ENCODE measurements around the gene CMPK1. TPM values are rescaled to one million over a fixed set of nuclear protein-coding genes. Genes with fewer than 3 reads are reported as not detected.

The CMPK1 gene
- 32.2 and 35.1 TPM in 2 replicates for total RNA-seq (2013; cell fraction: nucleolus; rRNA removed)
- total RNA-seq (2014; rRNA removed) = 79.8 and 100 TPM in 2 replicates
- 122 and 130 TPM in 2 replicates for total RNA-seq (2014; rRNA removed; fragmentation: Illumina TruSeq; extraction: Trizol)
- 112 and 116 TPM in 2 replicates for total RNA-seq (2021)
- polyA plus RNA-seq (2011; ENCODE audit: low read depth) = 32.7 TPM
- 79.2 and 141 TPM in 2 replicates for polyA plus RNA-seq (2011; rRNA removed)
- polyA plus RNA-seq (2011; cell fraction: cytosol; rRNA removed) = 17.0 and 17.7 TPM in 2 replicates
- polyA plus RNA-seq (2011; cell fraction: nucleus; rRNA removed) = 13.4 and 18.2 TPM in 2 replicates
- polyA plus RNA-seq (2012) = 79.3 and 85.2 TPM in 2 replicates
- 126 and 161 TPM in 2 replicates for polyA plus RNA-seq (2014; fragmentation: Illumina TruSeq; extraction: Trizol)
- polyA plus RNA-seq (2014; fragmentation: Nextera tagmentation; extraction: Ambion mirVana) = 10 to 100 TPM; 43.7 to 61.0 TPM
- 67.2 and 76.6 TPM in 2 replicates for polyA plus RNA-seq (2014; rRNA removed)
- polyA plus RNA-seq (2016; fragmentation: Nextera tagmentation; extraction: Ambion mirVana) = 100 to 1,000 TPM in 1 of 2 experiments, 10 to 100 TPM in 1; 91.5 to 159 TPM
- polyA minus RNA-seq (2011; rRNA and poly(A)+ RNA removed) = 17.5 and 24.4 TPM in 2 replicates
- 38.6 and 42.1 TPM in 2 replicates for polyA minus RNA-seq (2011; cell fraction: cytosol; rRNA and poly(A)+ RNA removed)
- polyA minus RNA-seq (2011; cell fraction: nucleus; rRNA and poly(A)+ RNA removed) = 5.6 and 7.5 TPM in 2 replicates
- Bru-seq, nascent RNA = percentile 77 among the genes with signal in this experiment
- BruChase-seq, experiment 1, labeled RNA remaining after a 6-hour chase = percentile 92 among the genes with signal in this experiment
- BruChase-seq, experiment 2, labeled RNA remaining after a 2-hour chase = percentile 85 among the genes with signal in this experiment
- long read RNA-seq, experiment 1, transcript CMPK1-203 (6 exons, 2,930 nt) = major isoform, 96 of 98 reads
- long read RNA-seq, experiment 1, partial matches to known transcripts = 1 of 98 reads
- long read RNA-seq, experiment 1, other reads (novel, unspliced or antisense) = 1 of 98 reads
- long read RNA-seq, experiment 2, transcript CMPK1-203 (6 exons, 2,930 nt) = major isoform, 326 of 376 reads
- long read RNA-seq, experiment 2, partial matches to known transcripts = 39 of 376 reads
- long read RNA-seq, experiment 2, other reads (novel, unspliced or antisense) = 6 of 376 reads

- intact Hi-C loops (cut with micrococcal nuclease; ENCODE audit: unreplicated experiment) = loop anchor here (1.0 to 10.0 kb wide), 2 partner anchors 19 to 101 kb away; partner anchors contain the start of genes FOXD2 and STIL
- Histone ChIP-seq H3K36me3 (ENCODE audit: control insufficient read depth in 2 of 2, insufficient read depth in 2 of 2, low read length in 1 of 2) (no peaks in the 10 kb centered on the region), H3K27ac (ENCODE audit: control insufficient read depth, insufficient read depth) (peak within 1 kb of the TSS; percentile 85), H3K79me2 (ENCODE audit: control insufficient read depth, insufficient read depth, low read length) (peaks cover 37% of the 10 kb centered on the region), H3K4me2 (ENCODE audit: control insufficient read depth, insufficient read depth) (peak within 1 kb of the TSS; percentile 90), H3K9ac (ENCODE audit: control insufficient read depth, insufficient read depth, low read length) (peak within 1 kb of the TSS; percentile 93), H3K27me3 (replicated peaks in 1 of 2; ENCODE audit: control insufficient read depth in 2 of 2, insufficient read depth in 2 of 2, low read length in 1 of 2) (no peaks in the 10 kb centered on the region), H3K4me1 (ENCODE audit: control insufficient read depth, insufficient read depth, low read length) (peaks cover 3% of the 10 kb centered on the region; the same call in 1 of the 2 replicates), H3K9me3 (replicated peaks; ENCODE audit: control insufficient read depth, insufficient read depth, low read length) (no peaks in the 10 kb centered on the region), H4K20me1 (ENCODE audit: control insufficient read depth, insufficient read depth) (no peaks in the 10 kb centered on the region), H2AFZ (ENCODE audit: control insufficient read depth, low read depth, low read length) (peak within 1 kb of the TSS; percentile 98), H3K4me3 (peak within 1 kb of the TSS; percentile 78)
- ChIA-PET SMC1A (ENCODE audit: uncharacterized antibody, unreplicated experiment) (interaction anchor here (0.9 to 1.6 kb wide), 5 partner anchors 9 to 102 kb away, joined by 3 to 7 read pairs (median 5); partner anchors contain the start of gene STIL), POLR2A (interaction anchor here (0.6 to 3.2 kb wide), 8 partner anchors 9 to 99 kb away, joined by 3 to 19 read pairs (median 4); partner anchors contain the start of gene STIL), CTCF (interaction anchor here (0.8 to 2.2 kb wide), 8 partner anchors 9 to 63 kb away, joined by 3 to 8 read pairs (median 4); no protein-coding TSS in a partner anchor), RAD21 (ENCODE audit: unreplicated experiment) (interaction anchor here (0.6 to 2.1 kb wide), 7 partner anchors 10 to 393 kb away, joined by 3 to 13 read pairs (median 5); partner anchors contain the start of genes FOXD2 and STIL)
- FAIRE-seq (peak; percentile 79), DNase-seq (ENCODE audit: low read depth, low spot score) (peak; percentile 55), ATAC-seq (peak; percentile 81)
- in situ Hi-C loops (cut with MboI) = no loop called here
- BruUV-seq (replicated peaks) = no TSS peak
- 0% methylated on average over 20 of the region's 40 CpGs for WGBS (ENCODE audit: insufficient coverage, insufficient replicate concordance, low lambda C conversion rate, missing lambda C conversion rate)
- TF ChIP-seq TCF3 (IDR thresholded peaks at IDR 0.05; ENCODE audit: borderline replicate concordance, insufficient read depth, low read depth, low read length) = no peak
- TF ChIP-seq TAF1 (IDR thresholded peaks at IDR 0.05; ENCODE audit: borderline replicate concordance, low read depth, low read length) = peak; percentile 46; the same call in 1 of the 2 replicates
- TF ChIP-seq NKRF (conservative IDR thresholded peaks at IDR 0.05) = no peak
- TF ChIP-seq PRDM15 (CRISPR knock-in tag; IDR thresholded peaks at IDR 0.05) = no peak
- TF ChIP-seq PKNOX1 (IDR thresholded peaks at IDR 0.05) = no peak
- no peak for TF ChIP-seq CHD2 (IDR thresholded peaks at IDR 0.05; ENCODE audit: borderline replicate concordance, low read depth, low read length)
- TF ChIP-seq POLR2AphosphoS5 (IDR thresholded peaks at IDR 0.05; ENCODE audit: low read length) = peak; percentile 76
- no peak for TF ChIP-seq ATF3 (IDR thresholded peaks at IDR 0.05; ENCODE audit: borderline replicate concordance, extremely low read depth, low read depth, low read length)
- 0 out of 2 replicates have a peak, but pooled peaks have one; percentile 1 for TF ChIP-seq GATAD2B (conservative IDR thresholded peaks at IDR 0.05; ENCODE audit: low read depth)
- peak; percentile 34; the same call in 1 of the 2 replicates for TF ChIP-seq YY1 (IDR thresholded peaks at IDR 0.05; ENCODE audit: low read depth, low read length)
- 0 out of 2 replicates have a peak, but pooled peaks have one; percentile 16 for TF ChIP-seq RB1 (IDR thresholded peaks at IDR 0.05; ENCODE audit: borderline replicate concordance)
Measured at GRCh38 chr1:47333578-47333921, at the start of gene CMPK1. Gene CMPK1, plus strand, starts transcription at chr1:47333790. Its CDS starts 156 bp downstream, at chr1:47333946.
